ENCODE measurements around the gene IKZF3.
A peak's percentile ranks its signal among the peaks of the same experiment; 100 is the strongest.

The IKZF3 gene

DNA sequence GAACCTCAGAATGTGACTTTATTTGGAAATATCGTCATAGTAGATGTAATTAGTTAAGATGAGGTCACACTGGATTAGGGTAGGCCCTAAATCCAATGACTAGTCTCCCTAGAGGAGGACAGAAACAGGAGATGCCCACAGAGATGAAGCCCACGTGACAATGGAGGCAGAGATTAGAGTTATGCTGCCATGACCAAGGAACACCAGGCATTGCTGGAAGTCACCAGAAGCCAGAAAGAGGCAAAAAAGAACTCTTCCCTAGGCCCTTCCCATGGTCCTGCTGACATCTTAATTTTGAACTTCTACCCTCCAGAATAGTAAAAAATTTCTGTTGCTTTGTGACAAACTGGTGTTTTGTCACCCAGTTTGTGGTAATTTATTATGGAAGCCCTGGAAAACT lies 49.6 kb downstream of the IKZF3 start:
- DNase-seq (ENCODE audit: low spot score), result no peak

DNA sequence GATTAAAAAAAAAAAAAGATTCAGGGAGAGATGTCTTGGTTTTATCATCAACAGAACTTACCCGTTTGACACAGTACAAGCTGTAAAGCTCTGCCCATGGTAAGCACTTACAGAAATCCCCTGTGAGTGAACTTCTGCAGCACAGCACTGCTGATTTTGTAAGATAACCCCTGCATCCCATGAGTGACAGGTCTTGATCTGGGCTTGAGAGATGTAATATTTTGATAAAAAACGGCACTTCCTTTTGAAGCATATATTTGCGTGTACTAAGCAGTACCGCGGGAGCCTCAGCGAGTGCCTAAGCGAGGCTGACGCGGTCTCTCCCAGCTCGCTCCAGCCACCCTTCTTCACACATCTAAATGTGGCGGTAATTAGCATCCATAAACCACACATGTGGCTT lies 50.5 kb downstream of the IKZF3 start:
- DNase-seq (ENCODE audit: low spot score), result peak; percentile 86

DNA sequence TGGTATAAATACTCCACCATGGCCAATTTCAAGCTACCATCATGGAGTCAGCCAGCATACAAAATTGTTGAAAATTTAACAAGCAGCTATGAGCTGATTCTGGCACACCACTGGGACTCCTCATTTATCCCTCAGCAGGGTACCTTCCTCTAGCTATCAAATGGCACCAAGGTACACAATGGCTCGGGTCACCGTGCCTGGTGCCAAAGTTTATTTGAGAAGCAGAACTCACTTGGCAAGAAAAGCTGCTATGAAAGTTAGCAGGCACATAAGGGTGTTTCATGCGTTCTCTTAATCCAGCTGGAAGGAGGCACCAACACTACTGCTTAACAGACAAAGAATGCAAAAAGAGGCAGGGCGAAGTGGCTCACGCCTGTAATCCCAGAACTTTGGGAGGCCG lies 51.6 kb downstream of the IKZF3 start:
- DNase-seq (ENCODE audit: low spot score), result no peak

GRCh38 chr17:39810939-39811728 lies 53.0 kb downstream of the IKZF3 start:
- DNase-seq (ENCODE audit: low spot score), result no peak

DNA sequence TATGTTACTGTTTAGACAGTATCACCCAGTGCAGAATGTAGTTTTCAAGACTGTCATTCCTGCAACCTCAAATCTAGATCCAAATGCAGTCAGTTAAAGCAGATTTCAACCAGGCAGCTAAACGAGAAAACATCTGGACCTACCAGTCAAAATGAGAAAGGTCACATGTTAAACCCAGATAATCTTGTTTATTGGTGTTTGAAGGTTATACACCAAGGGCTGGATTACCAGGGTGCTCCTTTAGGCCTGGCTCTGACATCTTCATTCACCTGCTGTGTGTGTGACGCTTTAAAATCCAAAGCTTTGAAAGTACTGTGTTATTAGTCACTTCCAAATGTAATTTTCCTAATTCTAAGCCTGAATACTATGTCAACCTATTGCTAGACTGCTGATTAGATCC lies 54.9 kb downstream of the IKZF3 start:
- DNase-seq (ENCODE audit: low spot score), result no peak

- DNase-seq (ENCODE audit: low spot score), result no peak
Measured at GRCh38 chr17:39808409-39808997, 55.6 kb downstream of the IKZF3 start.

GRCh38 chr17:39804839-39805238 lies 59.3 kb downstream of the IKZF3 start:
- DNase-seq (ENCODE audit: low spot score), result no peak

GRCh38 chr17:39801055-39801454 lies 63.1 kb downstream of the IKZF3 start:
- DNase-seq (ENCODE audit: low spot score), result no peak

DNA sequence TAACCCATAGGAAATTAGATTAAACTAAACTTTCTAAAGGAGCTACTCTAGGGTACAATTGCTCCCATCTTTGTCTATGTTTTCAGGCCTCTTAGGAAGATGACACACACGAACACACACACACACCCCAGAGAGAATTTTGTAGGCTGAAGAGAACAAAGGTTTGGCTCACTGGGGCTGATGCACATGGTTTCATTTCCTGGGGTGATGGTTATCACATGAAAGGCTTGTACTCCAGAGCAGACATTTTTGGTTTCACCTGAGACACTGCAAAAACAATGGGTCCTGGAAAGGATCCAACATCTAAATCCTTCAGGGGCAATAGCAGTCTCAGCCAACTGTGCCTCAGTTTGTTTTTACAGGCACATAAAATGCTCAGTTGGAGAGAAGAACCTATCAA lies 63.6 kb downstream of the IKZF3 start:
- peak; percentile 83 for DNase-seq (ENCODE audit: low spot score)

DNA sequence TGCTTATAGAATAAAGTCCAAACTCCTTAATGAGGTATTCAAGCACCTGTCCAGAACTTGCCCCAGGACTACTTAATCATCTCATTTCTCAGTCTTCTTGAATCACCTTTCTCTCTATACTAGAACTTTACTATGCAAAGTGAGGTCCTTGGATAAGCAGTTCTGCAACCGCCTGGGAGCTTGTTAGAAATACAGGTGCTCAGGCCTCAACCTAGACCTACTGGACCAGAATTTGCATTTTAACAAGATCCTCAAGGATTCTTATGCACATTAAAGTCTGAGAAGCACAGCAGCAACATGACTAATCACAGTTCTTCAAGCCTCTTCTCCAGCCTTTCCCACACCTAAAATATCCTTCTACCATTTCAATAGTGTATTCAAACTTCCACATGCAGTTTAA lies 64.7 kb downstream of the IKZF3 start:
- no peak for DNase-seq (ENCODE audit: low spot score)

- DNase-seq (ENCODE audit: low spot score), result peak; percentile 62
Measured at GRCh38 chr17:39794249-39794970, 69.7 kb downstream of the IKZF3 start.

- DNase-seq (ENCODE audit: low spot score), result no peak
Measured at GRCh38 chr17:39793301-39793872, 70.7 kb downstream of the IKZF3 start.

DNA sequence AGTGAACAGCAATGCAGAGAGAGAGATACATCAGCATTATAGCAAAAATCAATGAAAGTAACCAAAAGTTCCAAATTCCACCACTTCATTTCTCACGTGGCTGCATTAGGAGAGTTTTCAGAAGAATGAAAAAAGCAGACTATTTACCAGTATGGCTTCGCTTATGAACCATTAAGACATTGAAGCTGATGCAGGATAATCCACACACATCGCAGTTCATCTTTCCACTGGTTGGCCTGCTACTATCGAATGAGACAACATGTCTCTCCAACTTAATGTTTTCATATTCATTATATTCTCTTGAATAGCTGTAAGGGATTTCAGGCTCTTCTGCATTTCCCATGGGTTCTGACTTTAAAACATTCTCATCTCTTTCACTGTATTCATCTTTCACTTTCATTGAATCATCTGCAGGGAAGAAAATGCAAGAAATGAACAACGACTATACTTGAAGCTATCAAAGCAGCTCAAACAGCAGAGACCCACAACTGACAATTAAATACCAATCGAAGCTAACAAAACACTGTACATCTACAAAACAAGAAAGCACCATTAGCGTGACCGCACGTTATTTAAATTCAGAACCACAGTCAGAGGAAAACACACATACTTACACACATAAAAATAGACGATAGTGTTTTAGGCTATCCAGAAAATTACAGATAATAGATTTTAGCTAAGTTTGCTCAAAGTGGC lies 71.4 kb downstream of the IKZF3 start:
- no peak for DNase-seq (ENCODE audit: low spot score)

DNA sequence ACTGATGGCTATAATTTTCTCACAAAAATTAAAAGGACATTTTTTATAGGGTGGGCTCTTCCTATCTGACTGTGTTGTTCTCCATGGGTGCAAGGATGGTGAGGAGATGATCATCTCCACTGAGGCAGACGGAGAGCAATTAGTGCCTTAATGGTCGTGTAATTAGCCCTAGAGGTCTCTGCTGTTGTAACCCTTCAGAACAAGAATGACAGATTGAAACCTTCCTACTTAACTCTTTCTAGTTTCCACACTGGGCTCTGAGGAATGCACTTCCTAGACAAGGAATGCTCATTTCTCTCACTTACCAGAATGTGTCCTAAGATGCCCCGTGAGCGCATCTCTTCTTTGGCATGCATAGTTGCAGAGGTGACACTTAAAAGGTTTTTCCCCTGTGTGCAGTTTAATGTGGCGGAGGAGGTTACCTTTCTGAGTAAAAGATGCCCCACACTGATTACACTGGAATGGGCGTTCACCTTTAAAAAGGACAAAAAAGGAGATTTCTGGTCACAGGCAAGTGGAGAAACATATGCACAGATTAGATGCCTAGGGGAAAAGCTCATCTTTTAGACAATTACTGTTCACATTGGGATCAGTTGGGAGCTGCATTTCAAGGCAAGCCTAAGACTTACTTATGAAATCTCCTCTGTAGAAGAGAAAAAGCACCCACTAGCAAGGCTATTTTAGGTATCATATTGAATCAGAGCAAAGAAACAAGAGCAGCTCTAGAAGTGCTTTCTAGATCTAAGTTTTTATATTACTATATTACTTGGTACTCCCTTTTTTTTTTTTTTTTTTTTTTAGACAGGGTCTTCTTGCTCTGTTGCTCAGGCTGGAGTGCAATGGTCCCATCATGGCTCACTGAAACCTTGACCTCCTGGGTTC lies 72.8 kb downstream of the IKZF3 start:
- peak; percentile 60 for DNase-seq (ENCODE audit: low spot score)

- DNase-seq (ENCODE audit: low spot score), result no peak
Measured at GRCh38 chr17:39787743-39788484, 76.2 kb downstream of the IKZF3 start.

- no peak for DNase-seq (ENCODE audit: low spot score)
Measured at GRCh38 chr17:39787041-39787440, 77.1 kb downstream of the IKZF3 start.

- no peak for DNase-seq (ENCODE audit: low spot score)
Measured at GRCh38 chr17:39782980-39783379, 81.1 kb downstream of the IKZF3 start.

DNA sequence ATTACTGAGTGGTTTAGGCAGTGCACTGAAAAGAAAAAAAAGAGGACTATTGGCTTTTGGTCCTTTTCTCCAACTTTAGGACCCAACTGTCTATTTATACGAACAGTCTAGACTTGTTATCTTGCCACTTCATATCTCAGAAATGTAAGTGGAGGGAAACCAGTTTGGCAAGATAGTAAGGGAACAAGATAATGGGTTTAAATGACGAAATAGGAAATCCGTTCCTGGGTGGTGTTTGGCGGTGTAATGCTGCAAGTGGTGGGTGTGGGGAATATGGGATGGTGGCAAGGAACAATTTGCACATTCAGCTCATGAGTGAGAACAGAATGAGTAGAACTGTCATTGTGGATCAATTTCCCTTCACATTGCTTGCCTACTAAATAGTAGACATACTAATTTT lies 81.6 kb downstream of the IKZF3 start:
- DNase-seq (ENCODE audit: low spot score), result no peak

DNA sequence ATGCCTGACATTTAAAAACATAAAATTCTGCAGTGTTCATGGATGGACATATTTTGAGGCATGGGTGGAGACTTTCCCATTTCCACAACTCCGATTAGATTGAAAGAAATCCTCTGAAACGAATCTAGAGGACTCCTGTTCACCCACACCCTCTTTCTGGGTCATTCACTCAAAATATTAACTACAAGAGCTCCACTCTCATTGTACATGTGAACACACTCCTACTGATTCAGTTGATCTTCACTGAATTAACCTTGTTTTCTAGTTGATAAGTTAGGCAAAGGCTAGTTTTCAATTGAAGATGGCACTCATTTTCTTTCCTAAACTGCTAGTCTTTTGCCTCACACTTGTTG lies 82.3 kb downstream of the IKZF3 start:
- DNase-seq (ENCODE audit: low spot score), result no peak

- no peak for DNase-seq (ENCODE audit: low spot score)
Measured at GRCh38 chr17:39781031-39781860, 82.9 kb downstream of the IKZF3 start.
